ENCODE data around the gene TM9SF1. TPM values are rescaled to one million over a fixed set of nuclear protein-coding genes. Genes with fewer than 3 reads are reported as not detected.
A peak's percentile ranks its signal among the peaks of the same experiment; 100 is the strongest.

TM9SF1 gene
- total and polyA plus RNA-seq, 2 of the 13 experiments (the other 11 are each of a cell fraction or from before 2014, with no cell fraction given): 83.2 to 110 TPM

- ChIA-PET CTCF (ENCODE audit: low intra/inter-chr PET ratio, low total read pairs) (interaction anchor here (2.6 kb wide), 1 partner anchor 16 kb away, joined by 7 read pairs; the partner anchor contains the start of gene MDP1), POLR2A (interaction anchor here (1.2 to 18.0 kb wide), 7 partner anchors 10 to 138 kb away, joined by 3 to 850 read pairs (median 21); partner anchors contain the start of genes CHMP4A, CIDEB, DHRS1 and LTB4R)
- WGBS (ENCODE audit: low lambda C conversion rate): 1% methylated on average over 30 of the region's 30 CpGs
- H4K20me1 ChIP-seq (ENCODE audit: insufficient read depth, low read length): peaks cover 7% of the 10 kb centered on the region; the same call in 1 of the 2 replicates
- BruUV-seq (replicated peaks): no TSS peak
- H3K9me3 ChIP-seq (ENCODE audit: low read length): no peaks in the 10 kb centered on the region
- H2AFZ ChIP-seq (ENCODE audit: low read length): peak within 1 kb of the TSS; percentile 97
- H3K4me1 ChIP-seq (ENCODE audit: insufficient read depth, low read length): peaks cover 47% of the 10 kb centered on the region
- H3K9ac ChIP-seq (ENCODE audit: insufficient read depth, low read depth, low read length): peak within 1 kb of the TSS; percentile 91
- H3K4me3 ChIP-seq (replicated peaks in 1 of 3; ENCODE audit: insufficient read depth in 1 of 3, low read depth in 2 of 3, low read length in 3 of 3): peak within 1 kb of the TSS; percentile 83 to 91 (median 85)
- H3K4me2 ChIP-seq (ENCODE audit: low read depth, low read length): peak within 1 kb of the TSS; percentile 96
- DNase-seq (ENCODE audit: low spot score): peak; percentile 99
- in situ Hi-C loops (cut with HindIII; ENCODE audit: extremely low pct_ligation_motif_present, low pct_unique_long_range_greater_than_20kb): no loop called here
- peak within 1 kb of the TSS; percentile 84 for H3K27ac ChIP-seq (ENCODE audit: extremely low read length, insufficient read depth, low read length)
- peak; percentile 8 for FAIRE-seq
- H3K27me3 ChIP-seq (ENCODE audit: control insufficient read depth in 1 of 2, insufficient read depth in 2 of 2, low read length in 2 of 2): peaks cover 0 to 4% of the 10 kb centered on the region in 2 experiments; a peak in 1 of 5 replicates
- intact Hi-C loops (cut with micrococcal nuclease; ENCODE audit: unreplicated experiment): loop anchor here (1.0 to 10.0 kb wide), 3 partner anchors 16 to 1193 kb away; partner anchors contain the start of genes IPO4 and MDP1
- ATAC-seq: peak; percentile 85
- H3K79me2 ChIP-seq (ENCODE audit: insufficient read depth, low read length): peaks cover 61% of the 10 kb centered on the region
- peaks cover 18 to 43% of the 10 kb centered on the region in 2 experiments for H3K36me3 ChIP-seq (replicated peaks in 1 of 2; ENCODE audit: control insufficient read depth in 1 of 2, insufficient read depth in 2 of 2, low read length in 2 of 2)
- TF ChIP-seq MZF1 (CRISPR knock-in tag; IDR thresholded peaks at IDR 0.05; ENCODE audit: borderline replicate concordance): no peak; the same call in 1 of the 2 replicates
- peak; percentile 99; the same call in 1 of the 2 replicates for TF ChIP-seq CAMTA2 (CRISPR knock-in tag; IDR thresholded peaks at IDR 0.05; ENCODE audit: borderline replicate concordance)
- TF ChIP-seq TRIM24 (CRISPR knock-in tag; IDR thresholded peaks at IDR 0.05): peak; percentile 80
- TF ChIP-seq ZNF34 (CRISPR knock-in tag; IDR thresholded peaks at IDR 0.05; ENCODE audit: borderline replicate concordance): no peak; the same call in 1 of the 2 replicates
- TF ChIP-seq MED13 (CRISPR knock-in tag; IDR thresholded peaks at IDR 0.05): no peak; the same call in 1 of the 2 replicates
- TF ChIP-seq ZNF20 (CRISPR knock-in tag; IDR thresholded peaks at IDR 0.05): 0 out of 2 replicates have a peak, but pooled peaks have one; percentile 96
- TF ChIP-seq CCDC6 (CRISPR knock-in tag; IDR thresholded peaks at IDR 0.05): no peak
- no peak for TF ChIP-seq FOXJ3 (CRISPR knock-in tag; IDR thresholded peaks at IDR 0.05; ENCODE audit: borderline replicate concordance)
- no peak for TF ChIP-seq MATR3 (CRISPR knock-in tag; IDR thresholded peaks at IDR 0.05)
- TF ChIP-seq POLR2A (IDR thresholded peaks at IDR 0.05; ENCODE audit: insufficient read depth in 1 of 2, low read depth in 2 of 2, low read length in 2 of 2): peak in 1 of 2 experiments; percentile 63; a peak in 2 of 4 replicates
- TF ChIP-seq ZNF678 (CRISPR knock-in tag; IDR thresholded peaks at IDR 0.05): no peak
- peak; percentile 97; the same call in 1 of the 2 replicates for TF ChIP-seq KDM2A (CRISPR knock-in tag; IDR thresholded peaks at IDR 0.05; ENCODE audit: borderline replicate concordance, low read depth)
- TF ChIP-seq FOXA3 (CRISPR knock-in tag; IDR thresholded peaks at IDR 0.05): peak; percentile 49
- no peak; the same call in 1 of the 2 replicates for TF ChIP-seq SAFB2 (CRISPR knock-in tag; IDR thresholded peaks at IDR 0.05; ENCODE audit: borderline replicate concordance, low read depth)
- TF ChIP-seq ZNF414 (CRISPR knock-in tag; IDR thresholded peaks at IDR 0.05): no peak
- TF ChIP-seq ZFP90 (CRISPR knock-in tag; IDR thresholded peaks at IDR 0.05; ENCODE audit: borderline replicate concordance): no peak
- TF ChIP-seq MYNN (CRISPR knock-in tag; IDR thresholded peaks at IDR 0.05; ENCODE audit: low read depth): peak; percentile 68; the same call in 1 of the 2 replicates
- TF ChIP-seq ZNF564 (CRISPR knock-in tag; IDR thresholded peaks at IDR 0.05): peak; percentile 94
- 0 out of 2 replicates have a peak, but pooled peaks have one; percentile 51 for TF ChIP-seq SOX13 (IDR thresholded peaks at IDR 0.05)
- TF ChIP-seq SOX13 (CRISPR knock-in tag; conservative IDR thresholded peaks at IDR 0.05 in 1 of 2, IDR thresholded peaks at IDR 0.05 in 1 of 2): 0 out of 4 replicates have a peak, but pooled peaks of 1 of the 2 experiments have one; percentile 9
- TF ChIP-seq, protein P1, sequence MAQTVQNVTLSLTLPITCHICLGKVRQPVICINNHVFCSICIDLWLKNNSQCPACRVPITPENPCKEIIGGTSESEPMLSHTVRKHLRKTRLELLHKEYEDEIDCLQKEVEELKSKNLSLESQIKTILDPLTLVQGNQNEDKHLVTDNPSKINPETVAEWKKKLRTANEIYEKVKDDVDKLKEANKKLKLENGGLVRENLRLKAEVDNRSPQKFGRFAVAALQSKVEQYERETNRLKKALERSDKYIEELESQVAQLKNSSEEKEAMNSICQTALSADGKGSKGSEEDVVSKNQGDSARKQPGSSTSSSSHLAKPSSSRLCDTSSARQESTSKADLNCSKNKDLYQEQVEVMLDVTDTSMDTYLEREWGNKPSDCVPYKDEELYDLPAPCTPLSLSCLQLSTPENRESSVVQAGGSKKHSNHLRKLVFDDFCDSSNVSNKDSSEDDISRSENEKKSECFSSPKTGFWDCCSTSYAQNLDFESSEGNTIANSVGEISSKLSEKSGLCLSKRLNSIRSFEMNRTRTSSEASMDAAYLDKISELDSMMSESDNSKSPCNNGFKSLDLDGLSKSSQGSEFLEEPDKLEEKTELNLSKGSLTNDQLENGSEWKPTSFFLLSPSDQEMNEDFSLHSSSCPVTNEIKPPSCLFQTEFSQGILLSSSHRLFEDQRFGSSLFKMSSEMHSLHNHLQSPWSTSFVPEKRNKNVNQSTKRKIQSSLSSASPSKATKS (CRISPR knock-in tag; IDR thresholded peaks at IDR 0.05): no peak; the same call in 1 of the 2 replicates
- TF ChIP-seq ZNF136 (CRISPR knock-in tag; IDR thresholded peaks at IDR 0.05; ENCODE audit: low read depth): peak; percentile 99; the same call in 1 of the 2 replicates
Observed at GRCh38 chr14:24232121-24232644, 36.9 kb upstream of the TM9SF1 start, which contains the start of gene NEDD8. Gene NEDD8 (minus strand): TSS chr14:24232367. CDS start chr14:24232267, 100 bp downstream.
